ENCODE measurements around the gene AACS. TPM values are rescaled to one million over a fixed set of nuclear protein-coding genes. Genes with fewer than 3 reads are reported as not detected.
"Not testable (repeated sequence)": the region's sequence is repeated elsewhere in the genome, so short reads cannot be mapped to it uniquely, and the experiment has no call there.

Gene AACS
- total RNA-seq, 1 donor from 2014 or later: 77.6 TPM

DNA sequence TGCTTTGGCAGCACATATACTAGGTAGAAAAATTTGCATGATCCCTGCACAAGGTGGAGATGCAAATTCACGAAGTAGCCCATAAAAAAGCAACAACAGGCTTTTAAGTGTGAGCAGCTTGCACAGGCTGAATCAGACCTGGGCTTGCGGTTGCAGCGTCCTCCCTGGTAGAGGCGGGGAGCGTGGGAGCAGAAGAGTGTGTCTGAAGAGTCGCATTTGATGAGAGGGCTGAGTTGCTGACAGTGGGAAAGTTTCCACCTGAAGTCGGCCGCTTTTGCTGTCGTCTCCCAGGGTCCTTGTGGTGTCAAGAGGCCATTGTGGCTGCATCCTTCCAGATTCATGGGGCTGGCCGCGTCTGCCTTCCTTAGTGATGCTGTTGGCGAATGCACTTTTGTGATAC is 6.2 kb downstream of the AACS start:
- Mint-ChIP-seq H3K27me3 (ENCODE audit: unreplicated experiment) (peaks cover 8% of the 10 kb centered on the region), H3K4me1 (ENCODE audit: unreplicated experiment) (peaks cover 13% of the 10 kb centered on the region), H3K9me3 (ENCODE audit: unreplicated experiment) (no peaks in the 10 kb centered on the region), H3K27ac (ENCODE audit: unreplicated experiment) (no peak overlapping the region), H3K4me3 (ENCODE audit: unreplicated experiment) (no peak overlapping the region), H3K36me3 (ENCODE audit: low read depth, unreplicated experiment) (peaks cover 33% of the 10 kb centered on the region)
- DNase-seq (ENCODE audit: low spot score): no peak
- TF ChIP-seq, protein P1, sequence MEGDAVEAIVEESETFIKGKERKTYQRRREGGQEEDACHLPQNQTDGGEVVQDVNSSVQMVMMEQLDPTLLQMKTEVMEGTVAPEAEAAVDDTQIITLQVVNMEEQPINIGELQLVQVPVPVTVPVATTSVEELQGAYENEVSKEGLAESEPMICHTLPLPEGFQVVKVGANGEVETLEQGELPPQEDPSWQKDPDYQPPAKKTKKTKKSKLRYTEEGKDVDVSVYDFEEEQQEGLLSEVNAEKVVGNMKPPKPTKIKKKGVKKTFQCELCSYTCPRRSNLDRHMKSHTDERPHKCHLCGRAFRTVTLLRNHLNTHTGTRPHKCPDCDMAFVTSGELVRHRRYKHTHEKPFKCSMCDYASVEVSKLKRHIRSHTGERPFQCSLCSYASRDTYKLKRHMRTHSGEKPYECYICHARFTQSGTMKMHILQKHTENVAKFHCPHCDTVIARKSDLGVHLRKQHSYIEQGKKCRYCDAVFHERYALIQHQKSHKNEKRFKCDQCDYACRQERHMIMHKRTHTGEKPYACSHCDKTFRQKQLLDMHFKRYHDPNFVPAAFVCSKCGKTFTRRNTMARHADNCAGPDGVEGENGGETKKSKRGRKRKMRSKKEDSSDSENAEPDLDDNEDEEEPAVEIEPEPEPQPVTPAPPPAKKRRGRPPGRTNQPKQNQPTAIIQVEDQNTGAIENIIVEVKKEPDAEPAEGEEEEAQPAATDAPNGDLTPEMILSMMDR (IDR thresholded peaks at IDR 0.05; ENCODE audit: unreplicated experiment): no peak

DNA sequence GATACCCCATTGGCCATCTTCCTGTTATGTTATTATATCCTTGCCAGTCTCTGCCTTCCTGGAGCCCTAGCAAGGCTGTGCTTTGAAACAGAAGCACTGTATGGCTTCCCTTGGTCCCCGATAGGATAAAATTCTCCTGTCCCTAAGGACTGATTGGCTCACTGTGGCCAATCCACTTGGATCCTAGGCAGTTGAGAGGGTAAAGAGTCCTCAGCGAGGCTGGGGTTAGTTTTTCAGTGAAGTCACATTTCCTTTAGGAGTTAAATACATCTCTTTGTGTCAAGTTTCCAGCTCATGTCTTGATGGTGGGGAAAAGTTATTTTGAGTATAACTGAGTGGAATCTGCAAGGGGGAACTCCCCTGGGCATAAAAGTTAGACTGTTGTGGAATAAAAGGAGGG is 7.3 kb downstream of the AACS start:
- TF ChIP-seq, protein P1 (IDR thresholded peaks at IDR 0.05; ENCODE audit: unreplicated experiment): no peak
- peaks cover 4% of the 10 kb centered on the region for H3K27me3 Mint-ChIP-seq (ENCODE audit: unreplicated experiment)
- H3K36me3 Mint-ChIP-seq (ENCODE audit: low read depth, unreplicated experiment): peaks cover 33% of the 10 kb centered on the region
- H3K4me1 Mint-ChIP-seq (ENCODE audit: unreplicated experiment): peaks cover 3% of the 10 kb centered on the region
- no peaks in the 10 kb centered on the region for H3K9me3 Mint-ChIP-seq (ENCODE audit: unreplicated experiment)
- H3K4me3 Mint-ChIP-seq (ENCODE audit: unreplicated experiment): no peak overlapping the region
- no peak for DNase-seq (ENCODE audit: low spot score)
- no peak overlapping the region for H3K27ac Mint-ChIP-seq (ENCODE audit: unreplicated experiment)

DNA sequence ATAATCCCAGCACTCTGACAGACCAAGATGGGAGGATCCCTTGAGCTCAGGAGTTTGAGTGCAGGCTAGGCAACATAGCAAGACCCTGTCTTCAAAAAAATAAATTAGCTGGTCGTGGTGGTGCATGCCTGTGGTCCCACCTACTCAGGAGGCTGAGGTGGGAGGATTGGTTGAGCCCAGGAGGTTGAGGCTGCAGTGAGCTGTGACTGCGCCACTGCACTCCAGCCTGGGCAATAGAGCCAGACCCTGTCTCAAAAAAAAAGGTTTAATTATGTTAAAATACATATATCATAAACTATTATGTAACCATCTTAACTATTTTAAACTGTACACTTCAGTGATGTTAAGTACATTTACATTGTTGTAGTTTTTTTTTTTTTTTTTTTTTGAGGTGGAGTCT is 9.1 kb downstream of the AACS start:
- H3K9me3 Mint-ChIP-seq (ENCODE audit: unreplicated experiment); H3K27me3 Mint-ChIP-seq (ENCODE audit: unreplicated experiment); H3K27ac Mint-ChIP-seq (ENCODE audit: unreplicated experiment); DNase-seq (ENCODE audit: low spot score); H3K4me1 Mint-ChIP-seq (ENCODE audit: unreplicated experiment); H3K4me3 Mint-ChIP-seq (ENCODE audit: unreplicated experiment): not testable (repeated sequence)
- peaks cover 44% of the 10 kb centered on the region for H3K36me3 Mint-ChIP-seq (ENCODE audit: low read depth, unreplicated experiment)

DNA sequence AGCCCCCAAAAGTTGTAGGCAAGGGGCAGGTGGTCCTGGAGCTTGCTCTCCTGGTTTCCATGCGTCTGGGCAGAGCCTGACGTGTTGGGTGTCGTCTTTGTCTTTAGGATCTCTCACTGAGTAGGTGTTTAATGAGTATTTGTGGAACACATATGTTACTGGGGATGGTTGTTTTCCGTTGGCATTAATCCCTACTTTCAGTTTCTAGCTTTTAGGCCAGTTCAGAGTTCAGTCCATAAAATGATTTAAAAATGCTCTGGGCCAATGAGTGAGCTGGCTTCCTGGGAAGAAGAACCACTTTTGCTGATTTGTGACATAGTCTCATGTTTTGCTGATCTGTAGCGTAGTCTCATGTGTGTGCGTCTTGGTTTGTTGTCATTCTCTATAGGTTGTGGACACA is 10.9 kb downstream of the AACS start:
- Mint-ChIP-seq H3K27ac (ENCODE audit: unreplicated experiment) (no peak overlapping the region), H3K4me3 (ENCODE audit: unreplicated experiment) (no peak overlapping the region)
- TF ChIP-seq, protein P1 (IDR thresholded peaks at IDR 0.05; ENCODE audit: unreplicated experiment): no peak

DNA sequence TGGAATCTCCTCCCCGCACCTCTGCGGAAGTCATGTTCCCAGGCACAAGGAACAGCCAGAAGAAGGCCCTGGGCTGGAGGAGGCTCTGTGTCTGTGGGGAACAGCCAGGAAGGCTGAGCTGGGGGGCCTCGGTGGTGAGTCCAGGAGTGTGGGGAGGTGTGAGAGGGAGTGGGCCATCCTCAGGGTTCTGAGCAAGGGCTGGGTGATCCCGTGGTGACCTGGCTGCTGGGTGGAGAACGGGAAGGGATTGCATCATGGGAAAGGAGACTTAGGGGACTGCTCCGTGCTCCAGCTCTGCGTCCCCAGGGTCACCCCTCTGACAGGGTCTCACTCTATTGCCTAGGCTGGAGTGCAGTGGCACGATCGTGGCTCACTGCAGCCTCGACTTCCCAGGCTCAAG is 13.8 kb downstream of the AACS start:
- Mint-ChIP-seq H3K4me1 (ENCODE audit: unreplicated experiment) (no peaks in the 10 kb centered on the region), H3K27ac (ENCODE audit: unreplicated experiment) (no peak overlapping the region), H3K27me3 (ENCODE audit: unreplicated experiment) (peaks cover 3% of the 10 kb centered on the region), H3K9me3 (ENCODE audit: unreplicated experiment) (no peaks in the 10 kb centered on the region), H3K4me3 (ENCODE audit: unreplicated experiment) (no peak overlapping the region), H3K36me3 (ENCODE audit: low read depth, unreplicated experiment) (peaks cover 43% of the 10 kb centered on the region)
- TF ChIP-seq, protein P1 (IDR thresholded peaks at IDR 0.05; ENCODE audit: unreplicated experiment): no peak
- DNase-seq (ENCODE audit: low spot score): no peak

More for the DNA sequence above, 10.9 kb downstream of the AACS start:
- no peaks in the 10 kb centered on the region for H3K9me3 Mint-ChIP-seq (ENCODE audit: unreplicated experiment)
- H3K4me1 Mint-ChIP-seq (ENCODE audit: unreplicated experiment): no peaks in the 10 kb centered on the region
- no peak for DNase-seq (ENCODE audit: low spot score)
- H3K27me3 Mint-ChIP-seq (ENCODE audit: unreplicated experiment): peaks cover 4% of the 10 kb centered on the region
- peaks cover 46% of the 10 kb centered on the region for H3K36me3 Mint-ChIP-seq (ENCODE audit: low read depth, unreplicated experiment)

Data from endothelial cell (in vitro differentiated cells).